Measurements from ENCODE around the gene ITGA6. TPM values are rescaled to one million over a fixed set of nuclear protein-coding genes. Genes with fewer than 3 reads are reported as not detected.
"Not testable (repeated sequence)": the region's sequence is repeated elsewhere in the genome, so short reads cannot be mapped to it uniquely, and the experiment has no call there.

Gene ITGA6
- polyA plus RNA-seq, 1 experiment, result 14.8 TPM

- ChIA-PET POLR2A (no interaction called here), CTCF (no interaction called here)
- Histone ChIP-seq H3K27ac (ENCODE audit: low read depth, low read length) (no peak overlapping the region), H3K27me3 (ENCODE audit: control insufficient read depth, insufficient read depth, low read length) (no peaks in the 10 kb centered on the region), H3K4me3 (ENCODE audit: low read depth, low read length) (no peak overlapping the region), H3K9me3 (ENCODE audit: control insufficient read depth, insufficient read depth, low read length) (peaks cover 14% of the 10 kb centered on the region)
- no peak for DNase-seq (ENCODE audit: low read depth, low spot score)
- no peak for TF ChIP-seq CTCF (IDR thresholded peaks at IDR 0.05; ENCODE audit: low read depth, low read length)
These were observed 103.9 kb downstream of the ITGA6 start for GRCh38 chr2:172531309-172531708.

- H3K27ac ChIP-seq (ENCODE audit: low read depth, low read length); POLR2A ChIA-PET; DNase-seq (ENCODE audit: low read depth, low spot score); H3K4me3 ChIP-seq (ENCODE audit: low read depth, low read length); H3K27me3 ChIP-seq (ENCODE audit: control insufficient read depth, insufficient read depth, low read length): not testable (repeated sequence)
- H3K9me3 ChIP-seq (ENCODE audit: control insufficient read depth, insufficient read depth, low read length), result peaks cover 18% of the 10 kb centered on the region
- CTCF ChIA-PET, result interaction anchor here (0.6 kb wide), 1 partner anchor 984 kb away, joined by 5 read pairs; no protein-coding TSS in a partner anchor
These were observed 105.1 kb downstream of the ITGA6 start for GRCh38 chr2:172532461-172532860.

GRCh38 chr2:172533687-172534086 is 106.3 kb downstream of the ITGA6 start:
- Histone ChIP-seq H3K9me3 (ENCODE audit: control insufficient read depth, insufficient read depth, low read length) (peaks cover 20% of the 10 kb centered on the region), H3K4me3 (ENCODE audit: low read depth, low read length) (no peak overlapping the region), H3K27ac (ENCODE audit: low read depth, low read length) (no peak overlapping the region), H3K27me3 (ENCODE audit: control insufficient read depth, insufficient read depth, low read length) (no peaks in the 10 kb centered on the region)
- DNase-seq (ENCODE audit: low read depth, low spot score), result no peak
- POLR2A ChIA-PET, result no interaction called here
- CTCF ChIA-PET, result no interaction called here
- TF ChIP-seq CTCF (IDR thresholded peaks at IDR 0.05; ENCODE audit: low read depth, low read length), result no peak

GRCh38 chr2:172535119-172535518 is 107.7 kb downstream of the ITGA6 start:
- TF ChIP-seq CTCF (IDR thresholded peaks at IDR 0.05; ENCODE audit: low read depth, low read length), result no peak
- DNase-seq (ENCODE audit: low read depth, low spot score), result no peak
- Histone ChIP-seq H3K9me3 (ENCODE audit: control insufficient read depth, insufficient read depth, low read length) (peaks cover 28% of the 10 kb centered on the region), H3K27ac (ENCODE audit: low read depth, low read length) (no peak overlapping the region), H3K27me3 (ENCODE audit: control insufficient read depth, insufficient read depth, low read length) (no peaks in the 10 kb centered on the region), H3K4me3 (ENCODE audit: low read depth, low read length) (no peak overlapping the region)
- POLR2A ChIA-PET, result no interaction called here
- CTCF ChIA-PET, result no interaction called here

- DNase-seq (ENCODE audit: low read depth, low spot score); CTCF ChIA-PET; H3K4me3 ChIP-seq (ENCODE audit: low read depth, low read length); POLR2A ChIA-PET; H3K27me3 ChIP-seq (ENCODE audit: control insufficient read depth, insufficient read depth, low read length); H3K27ac ChIP-seq (ENCODE audit: low read depth, low read length): not testable (repeated sequence)
- H3K9me3 ChIP-seq (ENCODE audit: control insufficient read depth, insufficient read depth, low read length), result peaks cover 29% of the 10 kb centered on the region
These were observed 110.5 kb downstream of the ITGA6 start for GRCh38 chr2:172537851-172538250.

GRCh38 chr2:172539767-172540166 is 112.4 kb downstream of the ITGA6 start:
- DNase-seq (ENCODE audit: low read depth, low spot score), result no peak
- CTCF ChIA-PET, result no interaction called here
- Histone ChIP-seq H3K4me3 (ENCODE audit: low read depth, low read length) (no peak overlapping the region), H3K9me3 (ENCODE audit: control insufficient read depth, insufficient read depth, low read length) (peaks cover 22% of the 10 kb centered on the region), H3K27ac (ENCODE audit: low read depth, low read length) (no peak overlapping the region), H3K27me3 (ENCODE audit: control insufficient read depth, insufficient read depth, low read length) (no peaks in the 10 kb centered on the region)
- POLR2A ChIA-PET, result interaction anchor here (0.7 kb wide), 1 partner anchor 73 kb away, joined by 5 read pairs; no protein-coding TSS in a partner anchor
- TF ChIP-seq CTCF (IDR thresholded peaks at IDR 0.05; ENCODE audit: low read depth, low read length), result no peak

Data from AG04450 (cell line).